SU-DHL-6 (cell line): ENCODE measurements around the gene MAG.

Source experiments
- H2AFZ ChIP-seq: fragments of 200-600 bp; sonication (generic); 2 replicates; pipeline ENCODE4 v1.6.1; 2014; ENCODE audit warnings: low read depth, mild to moderate bottlenecking, moderate library complexity, mixed read lengths, antibody characterized with exemption, low read length; ENCODE audit not compliant: severe bottlenecking
- H3F3A ChIP-seq: fragments of 200-600 bp; shearing (Covaris generic); 2 replicates; pipeline ENCODE4 v1.6.0; 2016; ENCODE audit warnings: antibody characterized with exemption, mild to moderate bottlenecking; ENCODE audit not compliant: insufficient read depth
- H3K27ac ChIP-seq: fragments of 200-600 bp; sonication (generic); 2 replicates; pipeline ENCODE4 v1.5.1; 2016; ENCODE audit warnings: low read depth, mild to moderate bottlenecking, low read length, moderate library complexity, mixed read lengths
- H3K27me3 ChIP-seq: fragments of 200-600 bp; sonication (generic), shearing (Covaris generic); 2 replicates; pipeline ENCODE4 v1.6.0; 2014; ENCODE audit warnings: mild to moderate bottlenecking, low read length
- H3K36me3 ChIP-seq: fragments of 200-600 bp; sonication (generic); 2 replicates; pipeline ENCODE4 v1.6.1; 2014; ENCODE audit warnings: mild to moderate bottlenecking, low read length, mixed read lengths
- H3K4me2 ChIP-seq: fragments of 300-600, 200-600 bp; shearing (Covaris generic), sonication (generic); 2 replicates; pipeline ENCODE4 v1.6.0; 2014; ENCODE audit warnings: low read length, low read depth, mild to moderate bottlenecking; ENCODE audit not compliant: poor library complexity, severe bottlenecking
- H3K4me3 ChIP-seq: fragments of 200-600 bp; sonication (generic); 2 replicates; pipeline ENCODE4 v1.5.1; 2014; ENCODE audit warnings: antibody characterized with exemption, low read length, mild to moderate bottlenecking, mixed read lengths; ENCODE audit not compliant: insufficient read depth, poor library complexity, severe bottlenecking
- H3K79me2 ChIP-seq: fragments of 200-600 bp; sonication (generic); 2 replicates; pipeline ENCODE4 v1.6.1; 2014; ENCODE audit warnings: mild to moderate bottlenecking, low read length, moderate library complexity; ENCODE audit not compliant: insufficient read depth
- H3K9ac ChIP-seq: fragments of 200-600 bp; sonication (generic); 2 replicates; pipeline ENCODE4 v1.7.0; 2014; ENCODE audit warnings: mild to moderate bottlenecking, low read length
- H3K9me2 ChIP-seq: fragments of 200-600 bp; sonication (generic); replicated peaks from 2 replicates; pipeline ENCODE4 v1.6.1; 2014; ENCODE audit warnings: low read length; ENCODE audit not compliant: insufficient read depth
- H3K9me3 ChIP-seq: fragments of 200-600 bp; sonication (generic); 2 replicates; pipeline ENCODE4 v1.6.1; 2014; ENCODE audit warnings: low read length, mixed read lengths; ENCODE audit not compliant: insufficient read depth
- H4K20me1 ChIP-seq: fragments of 200-600 bp; sonication (generic); 2 replicates; pipeline ENCODE4 v1.6.1; 2014; ENCODE audit warnings: low read depth, mild to moderate bottlenecking, antibody characterized with exemption, low read length, moderate library complexity, mixed read lengths
- EZH2phosphoT487 ChIP-seq: fragments of 200-600 bp; sonication (generic), shearing (Covaris generic); conservative IDR thresholded peaks from 2 replicates; pipeline ENCODE4 v1.6.1; 2018; ENCODE audit warnings: mild to moderate bottlenecking, antibody characterized with exemption, low read length, moderate library complexity, mixed read lengths
- TF ChIP-seq, protein P1 (sequence below): fragments of 200-600 bp; sonication (generic); IDR thresholded peaks from one replicate; pipeline ENCODE4 v1.5.1; 2017; ENCODE audit warnings: antibody characterized with exemption, mild to moderate bottlenecking, low read length, moderate library complexity; ENCODE audit not compliant: insufficient read depth, poor library complexity, severe bottlenecking

MAG gene

GRCh38 chr19:35279985-35280821 is 11.8 kb upstream of the MAG start:
- no peak overlapping the region for H3K4me3 ChIP-seq
- H3K9ac ChIP-seq = no peak overlapping the region
- no peaks in the 10 kb centered on the region for H3K9me3 ChIP-seq
- TF ChIP-seq, protein P1, sequence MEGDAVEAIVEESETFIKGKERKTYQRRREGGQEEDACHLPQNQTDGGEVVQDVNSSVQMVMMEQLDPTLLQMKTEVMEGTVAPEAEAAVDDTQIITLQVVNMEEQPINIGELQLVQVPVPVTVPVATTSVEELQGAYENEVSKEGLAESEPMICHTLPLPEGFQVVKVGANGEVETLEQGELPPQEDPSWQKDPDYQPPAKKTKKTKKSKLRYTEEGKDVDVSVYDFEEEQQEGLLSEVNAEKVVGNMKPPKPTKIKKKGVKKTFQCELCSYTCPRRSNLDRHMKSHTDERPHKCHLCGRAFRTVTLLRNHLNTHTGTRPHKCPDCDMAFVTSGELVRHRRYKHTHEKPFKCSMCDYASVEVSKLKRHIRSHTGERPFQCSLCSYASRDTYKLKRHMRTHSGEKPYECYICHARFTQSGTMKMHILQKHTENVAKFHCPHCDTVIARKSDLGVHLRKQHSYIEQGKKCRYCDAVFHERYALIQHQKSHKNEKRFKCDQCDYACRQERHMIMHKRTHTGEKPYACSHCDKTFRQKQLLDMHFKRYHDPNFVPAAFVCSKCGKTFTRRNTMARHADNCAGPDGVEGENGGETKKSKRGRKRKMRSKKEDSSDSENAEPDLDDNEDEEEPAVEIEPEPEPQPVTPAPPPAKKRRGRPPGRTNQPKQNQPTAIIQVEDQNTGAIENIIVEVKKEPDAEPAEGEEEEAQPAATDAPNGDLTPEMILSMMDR = no peak
- no peak for TF ChIP-seq EZH2phosphoT487
- no peak overlapping the region for H3K4me2 ChIP-seq
- no peak overlapping the region for H3K27ac ChIP-seq
- H3K79me2 ChIP-seq = no peaks in the 10 kb centered on the region
- no peaks in the 10 kb centered on the region for H3K9me2 ChIP-seq
- no peaks in the 10 kb centered on the region for H4K20me1 ChIP-seq
- H3F3A ChIP-seq = no peaks in the 10 kb centered on the region
- 0 out of 2 replicates have a peak, but pooled peaks cover 3% of the 10 kb centered on the region for H3K36me3 ChIP-seq
- H2AFZ ChIP-seq = no peak overlapping the region
- H3K27me3 ChIP-seq = no peaks in the 10 kb centered on the region

DNA sequence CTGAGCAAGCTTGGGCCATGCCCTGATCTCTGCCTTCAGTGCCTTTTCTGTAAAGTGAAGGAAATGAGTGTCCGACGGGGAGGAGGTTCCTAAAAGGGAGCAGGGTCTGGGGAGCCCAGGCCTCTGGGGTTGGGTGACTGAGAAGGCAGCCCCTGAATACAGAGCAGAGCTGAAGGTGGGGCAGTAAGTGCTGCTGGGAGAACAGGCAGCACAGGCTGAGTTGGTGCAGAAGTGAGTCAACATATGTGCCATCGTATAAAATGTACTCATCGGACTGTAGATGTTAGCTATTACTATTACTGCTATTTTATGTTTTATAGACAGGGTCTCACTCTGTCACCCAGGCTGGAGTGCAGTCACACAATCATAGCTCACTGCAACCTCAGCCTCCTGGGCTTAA is 10.7 kb upstream of the MAG start:
- H3K36me3 ChIP-seq = 0 out of 2 replicates have a peak, but pooled peaks cover 3% of the 10 kb centered on the region
- H3K27me3 ChIP-seq = no peaks in the 10 kb centered on the region
- no peak overlapping the region for H2AFZ ChIP-seq
- H3K4me2 ChIP-seq = no peak overlapping the region
- TF ChIP-seq EZH2phosphoT487 = no peak
- TF ChIP-seq, protein P1 = no peak
- H3F3A ChIP-seq = no peaks in the 10 kb centered on the region
- no peaks in the 10 kb centered on the region for H3K79me2 ChIP-seq
- no peaks in the 10 kb centered on the region for H4K20me1 ChIP-seq
- H3K9me2 ChIP-seq = no peaks in the 10 kb centered on the region
- no peaks in the 10 kb centered on the region for H3K9me3 ChIP-seq
- no peak overlapping the region for H3K4me3 ChIP-seq
- no peak overlapping the region for H3K9ac ChIP-seq
- no peak overlapping the region for H3K27ac ChIP-seq

DNA sequence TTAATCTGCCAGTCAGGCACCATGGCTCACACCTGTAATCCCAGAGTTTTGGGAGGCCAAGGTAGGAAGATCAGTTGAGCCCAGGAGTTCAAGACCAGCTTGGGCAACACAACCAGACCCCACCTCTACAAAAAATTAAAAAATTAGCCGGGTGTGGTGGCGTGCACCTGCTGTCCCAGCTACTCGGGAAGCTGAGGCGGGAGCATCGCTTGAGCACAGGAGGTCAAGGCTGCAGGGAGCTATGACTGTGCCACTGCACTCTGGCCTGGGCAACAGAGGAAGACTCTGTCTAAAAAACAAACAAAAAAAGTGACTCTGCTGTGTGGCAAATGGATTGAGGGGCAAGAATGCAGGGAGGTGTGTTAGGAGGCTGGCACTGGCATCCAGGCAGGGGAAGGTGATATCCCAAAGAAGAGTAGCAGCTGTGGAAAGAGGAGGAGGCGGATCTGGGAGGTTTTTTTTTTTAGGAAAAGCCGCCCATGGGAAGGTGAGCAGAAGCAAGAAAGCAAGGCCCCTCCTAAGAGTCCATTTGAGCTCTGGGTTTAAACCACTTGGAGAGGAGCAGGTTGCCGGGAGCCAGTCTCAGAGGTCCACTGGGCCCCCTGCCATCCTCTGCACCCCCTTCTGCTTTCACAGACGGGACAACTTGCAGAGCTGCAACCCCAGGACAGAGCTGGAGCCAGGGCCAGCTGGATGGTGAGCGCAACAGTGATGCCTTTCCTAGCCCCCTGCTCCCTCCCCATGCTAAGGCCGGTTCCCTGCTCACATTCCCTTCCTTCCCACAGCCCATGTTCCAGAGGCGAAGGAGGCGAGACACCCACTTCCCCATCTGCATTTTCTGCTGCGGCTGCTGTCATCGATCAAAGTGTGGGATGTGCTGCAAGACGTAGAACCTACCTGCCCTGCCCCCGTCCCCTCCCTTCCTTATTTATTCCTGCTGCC is 7.5 kb upstream of the MAG start:
- TF ChIP-seq EZH2phosphoT487 = no peak
- TF ChIP-seq, protein P1 = no peak
- H3K4me3 ChIP-seq = no peak overlapping the region

More for the DNA sequence above, 7.5 kb upstream of the MAG start:
- no peaks in the 10 kb centered on the region for H3K79me2 ChIP-seq
- H3K36me3 ChIP-seq = no peaks in the 10 kb centered on the region
- no peaks in the 10 kb centered on the region for H3K27me3 ChIP-seq
- H3K9me3 ChIP-seq = no peaks in the 10 kb centered on the region
- H2AFZ ChIP-seq = no peak overlapping the region
- H3F3A ChIP-seq = no peaks in the 10 kb centered on the region
- H3K4me2 ChIP-seq = no peak overlapping the region
- no peak overlapping the region for H3K9ac ChIP-seq
- no peaks in the 10 kb centered on the region for H3K9me2 ChIP-seq
- H3K27ac ChIP-seq = no peak overlapping the region
- no peaks in the 10 kb centered on the region for H4K20me1 ChIP-seq
